ENCODE results near the gene CBR1. TPM values are rescaled to one million over a fixed set of nuclear protein-coding genes. Genes with fewer than 3 reads are reported as not detected.

The CBR1 gene
- total RNA-seq, result 10 to 100 TPM; 45.6 to 47.2 TPM

GRCh38 chr21:36069713-36070583 is at the start of gene CBR1:
TSS of gene CBR1 (plus strand) at chr21:36070024. CDS start at chr21:36070116, 92 bp downstream.
- Mint-ChIP-seq H3K27me3 (no peaks in the 10 kb centered on the region), H3K4me1 (ENCODE audit: low read depth) (peaks cover 44% of the 10 kb centered on the region), H3K36me3 (peaks cover 26% of the 10 kb centered on the region), H3K27ac (peak within 1 kb of the TSS; percentile 83), H3K4me3 (peak within 1 kb of the TSS; percentile 88), H3K9me3 (peaks cover 10% of the 10 kb centered on the region)
- ChIA-PET CTCF (interaction anchor here (0.6 to 1.0 kb wide), 6 partner anchors 18 to 240 kb away, joined by 3 to 4 read pairs (median 3); no protein-coding TSS in a partner anchor), POLR2A (interaction anchor here (0.7 to 1.8 kb wide), 3 partner anchors 10 to 273 kb away, joined by 3 to 26 read pairs (median 3); partner anchors contain the start of gene SETD4)
- DNase-seq, result peak; percentile 93
- intact Hi-C loops (cut with micrococcal nuclease), result loop anchor here (1.0 kb wide), 1 partner anchor 10 kb away; the partner anchor contains the start of gene SETD4

GRCh38 chr21:36021251-36021837 is 48.5 kb upstream of the CBR1 start:
- no peaks in the 10 kb centered on the region for H3K4me1 Mint-ChIP-seq (ENCODE audit: low read depth)

DNA sequence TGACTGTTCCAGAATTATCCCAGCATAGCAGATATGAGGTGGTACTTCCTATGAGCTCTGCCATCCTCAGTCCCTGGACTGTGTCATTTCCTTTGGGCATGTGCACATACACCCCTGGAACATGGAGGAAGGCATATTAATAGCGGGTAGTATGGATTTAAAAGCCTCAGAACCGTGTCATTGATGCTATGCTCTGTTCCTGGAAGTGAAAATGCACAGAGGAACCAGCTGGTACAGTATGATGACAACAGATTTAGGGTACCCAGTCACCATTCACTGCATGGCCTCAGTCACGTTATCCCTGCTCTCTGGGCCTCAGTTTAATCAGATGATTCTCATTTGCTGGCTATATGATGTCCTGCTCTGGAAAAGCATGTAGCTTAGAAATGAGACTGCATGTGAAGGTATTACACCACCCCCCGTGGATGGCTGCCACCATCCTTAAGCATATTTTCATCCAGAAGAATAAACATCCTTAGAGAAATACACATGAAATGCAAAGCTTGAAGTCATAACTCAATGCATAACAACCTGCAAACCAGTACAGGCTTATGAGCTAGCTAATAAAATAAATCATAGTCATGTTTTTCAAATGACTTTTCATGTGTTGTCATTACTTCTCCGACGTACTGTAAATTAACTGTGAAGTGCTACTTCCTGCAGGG is 47.3 kb upstream of the CBR1 start:
- Mint-ChIP-seq H3K4me3 (no peak overlapping the region), H3K36me3 (peaks cover 6% of the 10 kb centered on the region), H3K27ac (no peak overlapping the region), H3K4me1 (ENCODE audit: low read depth) (no peaks in the 10 kb centered on the region), H3K27me3 (no peaks in the 10 kb centered on the region), H3K9me3 (peaks cover 12% of the 10 kb centered on the region)
- CTCF ChIA-PET, result no interaction called here
- POLR2A ChIA-PET, result no interaction called here
- no peak for DNase-seq
- intact Hi-C loops (cut with micrococcal nuclease), result loop anchor here (10.0 kb wide), 1 partner anchor 88 kb away; no protein-coding TSS in a partner anchor

More at GRCh38 chr21:36021251-36021837, 48.5 kb upstream of the CBR1 start:
- no peaks in the 10 kb centered on the region for H3K27me3 Mint-ChIP-seq
- H3K27ac Mint-ChIP-seq, result no peak overlapping the region
- DNase-seq, result no peak
- POLR2A ChIA-PET, result no interaction called here
- CTCF ChIA-PET, result no interaction called here
- no peak overlapping the region for H3K4me3 Mint-ChIP-seq
- peaks cover 6% of the 10 kb centered on the region for H3K36me3 Mint-ChIP-seq
- peaks cover 12% of the 10 kb centered on the region for H3K9me3 Mint-ChIP-seq
- intact Hi-C loops (cut with micrococcal nuclease), result loop anchor here (10.0 kb wide), 1 partner anchor 87 kb away; no protein-coding TSS in a partner anchor

GRCh38 chr21:36023092-36023480 is 46.7 kb upstream of the CBR1 start:
- no peak overlapping the region for H3K27ac Mint-ChIP-seq
- DNase-seq, result no peak
- no peaks in the 10 kb centered on the region for H3K27me3 Mint-ChIP-seq
- no peaks in the 10 kb centered on the region for H3K4me1 Mint-ChIP-seq (ENCODE audit: low read depth)
- intact Hi-C loops (cut with micrococcal nuclease), result loop anchor here (10.0 kb wide), 1 partner anchor 88 kb away; no protein-coding TSS in a partner anchor
- H3K36me3 Mint-ChIP-seq, result peaks cover 6% of the 10 kb centered on the region
- peaks cover 12% of the 10 kb centered on the region for H3K9me3 Mint-ChIP-seq
- ChIA-PET CTCF (no interaction called here), POLR2A (no interaction called here)
- H3K4me3 Mint-ChIP-seq, result no peak overlapping the region

DNA sequence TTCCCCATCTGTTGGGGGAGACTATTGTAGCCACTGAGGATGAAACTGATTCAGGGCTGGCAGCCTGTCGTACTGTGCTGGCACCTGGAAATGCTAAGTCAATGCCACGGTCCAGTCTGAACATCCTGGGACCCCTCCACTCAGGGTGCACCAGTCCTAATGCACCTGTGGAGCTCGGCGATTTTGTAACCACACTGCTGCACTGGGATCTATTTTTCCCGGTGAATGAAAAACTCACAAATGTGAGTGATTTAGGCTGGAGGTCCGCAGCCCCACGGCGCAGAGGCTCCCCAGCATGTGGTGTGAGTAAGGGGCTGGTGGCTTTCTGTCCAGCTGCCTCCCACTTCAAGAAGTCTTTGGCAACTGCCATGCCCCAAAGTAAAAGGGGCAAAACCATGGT is 45.0 kb upstream of the CBR1 start:
- Mint-ChIP-seq H3K27me3 (no peaks in the 10 kb centered on the region), H3K9me3 (peaks cover 12% of the 10 kb centered on the region), H3K27ac (no peak overlapping the region), H3K4me1 (ENCODE audit: low read depth) (peaks cover 4% of the 10 kb centered on the region), H3K4me3 (no peak overlapping the region), H3K36me3 (peaks cover 6% of the 10 kb centered on the region)
- CTCF ChIA-PET, result no interaction called here
- intact Hi-C loops (cut with micrococcal nuclease), result loop anchor here (5.0 to 10.0 kb wide), 2 partner anchors 90 to 1332 kb away; no protein-coding TSS in a partner anchor
- POLR2A ChIA-PET, result no interaction called here
- no peak for DNase-seq

DNA sequence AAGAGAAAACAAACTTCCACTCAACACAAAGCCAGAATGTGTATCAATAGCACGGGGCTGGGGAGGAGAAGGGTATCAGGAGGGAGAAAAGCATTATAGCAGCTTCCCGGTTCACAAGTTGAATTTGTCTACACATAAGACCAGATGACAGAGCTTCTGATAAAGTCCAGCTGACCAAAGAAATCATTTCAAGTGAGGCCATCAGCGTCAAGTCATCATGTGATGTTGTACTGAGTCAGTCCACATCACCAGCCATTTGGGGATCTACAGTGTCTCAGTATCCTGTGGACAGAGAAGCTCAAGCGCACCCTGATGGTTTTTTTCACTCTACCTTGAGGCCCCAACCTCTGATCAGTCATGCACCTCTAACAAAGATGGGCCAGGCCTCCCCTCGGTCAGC is 42.5 kb upstream of the CBR1 start:
- Mint-ChIP-seq H3K4me1 (ENCODE audit: low read depth) (peaks cover 4% of the 10 kb centered on the region), H3K9me3 (no peaks in the 10 kb centered on the region), H3K4me3 (no peak overlapping the region), H3K36me3 (no peaks in the 10 kb centered on the region), H3K27ac (no peak overlapping the region), H3K27me3 (no peaks in the 10 kb centered on the region)
- no peak for DNase-seq
- ChIA-PET CTCF (interaction anchor here (0.7 to 3.8 kb wide), 14 partner anchors 11 to 1335 kb away, joined by 3 to 19 read pairs (median 3); no protein-coding TSS in a partner anchor), POLR2A (no interaction called here)
- intact Hi-C loops (cut with micrococcal nuclease), result loop anchor here (5.0 to 10.0 kb wide), 2 partner anchors 93 to 1335 kb away; no protein-coding TSS in a partner anchor

DNA sequence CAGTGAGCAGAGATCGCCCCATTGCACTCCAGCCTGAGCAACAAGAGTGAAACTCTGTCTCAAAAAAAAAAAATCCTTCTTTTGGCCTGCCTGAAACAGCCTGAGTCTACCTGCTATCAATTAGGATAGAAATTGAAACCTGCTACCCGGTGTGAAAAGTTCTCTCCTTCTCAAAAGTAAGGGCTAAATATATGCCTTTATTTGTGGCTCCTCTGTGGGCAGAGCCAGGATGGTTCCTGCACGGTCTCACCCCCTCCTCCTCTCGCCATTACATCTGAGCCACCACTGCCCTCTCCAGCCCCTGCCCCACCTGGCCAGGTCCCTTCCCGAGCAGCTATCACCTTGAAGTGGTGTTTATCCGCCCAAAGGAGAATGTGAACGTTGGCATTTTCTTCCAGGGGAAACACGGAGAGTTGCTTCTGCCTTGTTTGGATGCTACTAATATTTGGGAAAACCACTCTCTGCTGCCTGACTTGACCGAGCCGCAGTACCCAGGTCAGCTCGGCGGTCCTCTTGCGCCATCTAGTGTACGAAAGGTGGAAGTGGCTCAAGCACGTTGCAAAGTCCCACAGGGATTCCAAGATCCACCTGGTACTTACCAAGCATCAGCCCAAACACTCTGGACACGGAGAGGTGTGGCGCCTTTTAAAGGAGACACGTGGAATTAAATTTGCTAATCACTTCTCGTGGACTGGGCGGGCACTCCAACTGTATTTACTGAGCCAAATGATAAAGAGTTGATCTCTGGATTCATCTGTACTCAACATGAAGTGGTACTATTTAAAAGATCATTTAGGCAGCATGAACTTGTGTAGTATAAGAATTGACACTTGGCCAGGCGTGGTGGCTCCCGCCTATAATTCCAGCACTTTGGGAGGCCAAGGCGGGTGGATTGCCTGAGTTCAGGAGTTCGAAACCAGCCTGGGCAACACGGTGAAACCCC is 41.4 kb upstream of the CBR1 start:
- Mint-ChIP-seq H3K27me3 (no peaks in the 10 kb centered on the region), H3K36me3 (no peaks in the 10 kb centered on the region), H3K4me1 (ENCODE audit: low read depth) (peaks cover 4% of the 10 kb centered on the region), H3K27ac (no peak overlapping the region), H3K9me3 (no peaks in the 10 kb centered on the region), H3K4me3 (no peak overlapping the region)
- intact Hi-C loops (cut with micrococcal nuclease), result loop anchor here (1.0 to 10.0 kb wide), 4 partner anchors 84 to 1336 kb away; no protein-coding TSS in a partner anchor
- peak; percentile 77 for DNase-seq
- POLR2A ChIA-PET, result no interaction called here
- CTCF ChIA-PET, result interaction anchor here (0.6 to 3.8 kb wide), 25 partner anchors 9 to 1336 kb away, joined by 3 to 19 read pairs (median 3); partner anchors contain the start of gene SETD4

DNA sequence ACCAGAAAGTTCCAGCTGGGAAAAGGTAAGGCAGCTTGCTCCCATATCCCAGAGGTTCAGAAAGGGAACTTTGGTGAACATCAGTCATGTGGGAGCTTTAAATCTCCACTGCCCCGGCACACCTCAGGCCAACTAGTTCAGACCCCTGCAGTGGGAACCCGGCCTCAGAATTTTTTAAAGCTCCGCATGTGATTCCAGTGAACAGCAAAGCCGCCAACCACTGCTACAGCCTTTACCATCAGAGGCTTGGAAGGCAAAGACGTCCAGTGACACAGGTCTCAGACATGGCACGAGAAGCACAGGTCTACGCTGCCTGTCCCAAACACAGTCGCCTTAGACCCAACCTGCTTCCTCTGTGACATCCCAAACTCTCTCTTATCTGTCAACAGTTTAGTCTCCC is 40.5 kb upstream of the CBR1 start:
- intact Hi-C loops (cut with micrococcal nuclease), result loop anchor here (2.0 to 10.0 kb wide), 3 partner anchors 95 to 1337 kb away; no protein-coding TSS in a partner anchor

GRCh38 chr21:36030581-36031189 is 39.1 kb upstream of the CBR1 start:
- Mint-ChIP-seq H3K36me3 (peaks cover 12% of the 10 kb centered on the region), H3K27ac (no peak overlapping the region), H3K4me1 (ENCODE audit: low read depth) (peaks cover 4% of the 10 kb centered on the region), H3K4me3 (no peak overlapping the region), H3K9me3 (no peaks in the 10 kb centered on the region), H3K27me3 (no peaks in the 10 kb centered on the region)
- intact Hi-C loops (cut with micrococcal nuclease), result no loop called here
- POLR2A ChIA-PET, result no interaction called here
- DNase-seq, result no peak
- CTCF ChIA-PET, result interaction anchor here (0.8 to 3.6 kb wide), 5 partner anchors 9 to 1285 kb away, joined by 3 to 19 read pairs (median 4); no protein-coding TSS in a partner anchor

More for the DNA sequence above, 40.5 kb upstream of the CBR1 start:
- DNase-seq, result no peak
- ChIA-PET CTCF (interaction anchor here (0.8 to 3.8 kb wide), 9 partner anchors 17 to 1337 kb away, joined by 3 to 19 read pairs (median 4); partner anchors contain the start of gene SETD4), POLR2A (no interaction called here)
- Mint-ChIP-seq H3K27me3 (no peaks in the 10 kb centered on the region), H3K27ac (no peak overlapping the region), H3K36me3 (no peaks in the 10 kb centered on the region), H3K4me3 (no peak overlapping the region), H3K9me3 (no peaks in the 10 kb centered on the region), H3K4me1 (ENCODE audit: low read depth) (peaks cover 4% of the 10 kb centered on the region)

DNA sequence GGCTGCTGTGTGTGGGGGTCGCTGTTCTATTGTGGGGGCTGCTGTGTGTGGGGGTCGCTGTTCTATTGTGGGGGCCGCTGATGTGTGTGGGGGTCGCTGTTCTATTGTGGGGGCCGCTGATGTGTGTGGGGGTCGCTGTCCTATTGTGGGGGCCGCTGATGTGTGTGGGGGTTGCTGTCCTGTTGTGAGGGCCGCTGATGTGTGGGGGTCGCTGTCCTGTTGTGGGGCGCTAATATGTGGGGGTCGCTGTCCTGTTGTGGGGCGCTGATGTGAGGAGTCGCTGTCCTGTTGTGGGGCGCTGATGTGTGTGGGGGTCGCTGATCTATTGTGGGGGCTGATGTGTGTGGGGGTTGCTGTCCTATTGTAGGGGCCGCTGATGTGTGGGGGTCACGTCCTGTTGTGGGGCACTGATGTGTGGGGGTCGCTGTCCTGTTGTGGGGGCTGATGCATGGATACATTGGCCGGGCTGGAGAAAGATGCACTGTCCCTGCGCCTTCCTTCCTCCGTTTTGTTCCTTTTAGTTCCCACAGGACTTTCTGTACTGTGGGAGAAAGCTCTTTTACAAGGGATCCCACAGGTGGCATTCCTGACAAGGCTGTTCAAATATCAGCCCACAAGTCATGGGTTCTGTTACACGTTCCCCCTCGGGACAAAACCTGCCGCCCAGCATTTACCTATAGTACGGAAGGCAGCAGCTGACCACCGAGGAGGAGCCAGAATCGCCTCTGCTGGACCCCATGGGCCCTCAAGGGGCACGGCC is 37.0 kb upstream of the CBR1 start:
- no peak overlapping the region for H3K27ac Mint-ChIP-seq
- POLR2A ChIA-PET, result no interaction called here

More for the DNA sequence above, 37.0 kb upstream of the CBR1 start:
- DNase-seq, result no peak
- Mint-ChIP-seq H3K27me3 (no peaks in the 10 kb centered on the region), H3K4me3 (no peak overlapping the region), H3K36me3 (peaks cover 21% of the 10 kb centered on the region), H3K9me3 (no peaks in the 10 kb centered on the region), H3K4me1 (ENCODE audit: low read depth) (peaks cover 4% of the 10 kb centered on the region)
- CTCF ChIA-PET, result no interaction called here
- intact Hi-C loops (cut with micrococcal nuclease), result no loop called here

Data from activated CD4-positive, alpha-beta memory T cell treated with anti-CD3 and anti-CD28 coated beads for 36 hours (primary cell).